GM13976 (cell line): ENCODE results near the gene FBXO40.

Source experiments
- DNase-seq: peaks from one replicate; pipeline ENCODE4 v3.0.0; 2012; ENCODE audit warnings: low spot score
- in situ Hi-C: fragments of 300-500 bp; cut with MboI; formaldehyde crosslinking; loops from one replicate; pipeline ENCODE4 v1.12.0; 2022; ENCODE audit warnings: low sequenced_read_pairs, mixed read lengths, inconsistent platforms; ENCODE audit not compliant: unreplicated experiment
- TF ChIP-seq, protein P1 (sequence below): IDR thresholded peaks from 2 replicates; pipeline ENCODE4 v1.5.1; 2012; ENCODE audit warnings: borderline replicate concordance, mild to moderate bottlenecking; ENCODE audit not compliant: insufficient read depth; ENCODE audit errors: extremely low read depth, missing control alignments, control extremely low read depth

Gene FBXO40

DNA sequence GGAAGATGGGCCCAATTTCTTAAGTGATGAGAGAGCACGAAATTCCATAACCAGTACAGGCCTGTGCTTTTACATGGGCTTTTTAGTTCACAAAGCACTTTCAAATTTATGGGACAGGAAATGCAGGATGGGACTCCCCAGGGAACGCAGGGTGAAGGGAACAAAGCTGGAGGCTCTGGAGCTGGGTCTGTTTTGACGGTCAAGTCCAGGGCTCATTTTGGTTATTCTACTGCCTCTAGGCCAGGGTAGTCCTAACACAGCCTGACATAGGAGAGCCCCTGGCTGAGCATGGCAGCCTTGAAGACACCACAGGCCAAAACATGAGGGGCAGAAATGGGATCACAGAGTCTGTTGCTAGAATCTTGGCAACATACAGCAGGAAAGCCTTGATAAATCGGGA lies 34.0 kb downstream of the FBXO40 start:
- in situ Hi-C loops: no loop called here
- no peak for DNase-seq
- TF ChIP-seq, protein P1, sequence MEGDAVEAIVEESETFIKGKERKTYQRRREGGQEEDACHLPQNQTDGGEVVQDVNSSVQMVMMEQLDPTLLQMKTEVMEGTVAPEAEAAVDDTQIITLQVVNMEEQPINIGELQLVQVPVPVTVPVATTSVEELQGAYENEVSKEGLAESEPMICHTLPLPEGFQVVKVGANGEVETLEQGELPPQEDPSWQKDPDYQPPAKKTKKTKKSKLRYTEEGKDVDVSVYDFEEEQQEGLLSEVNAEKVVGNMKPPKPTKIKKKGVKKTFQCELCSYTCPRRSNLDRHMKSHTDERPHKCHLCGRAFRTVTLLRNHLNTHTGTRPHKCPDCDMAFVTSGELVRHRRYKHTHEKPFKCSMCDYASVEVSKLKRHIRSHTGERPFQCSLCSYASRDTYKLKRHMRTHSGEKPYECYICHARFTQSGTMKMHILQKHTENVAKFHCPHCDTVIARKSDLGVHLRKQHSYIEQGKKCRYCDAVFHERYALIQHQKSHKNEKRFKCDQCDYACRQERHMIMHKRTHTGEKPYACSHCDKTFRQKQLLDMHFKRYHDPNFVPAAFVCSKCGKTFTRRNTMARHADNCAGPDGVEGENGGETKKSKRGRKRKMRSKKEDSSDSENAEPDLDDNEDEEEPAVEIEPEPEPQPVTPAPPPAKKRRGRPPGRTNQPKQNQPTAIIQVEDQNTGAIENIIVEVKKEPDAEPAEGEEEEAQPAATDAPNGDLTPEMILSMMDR: no peak

DNA sequence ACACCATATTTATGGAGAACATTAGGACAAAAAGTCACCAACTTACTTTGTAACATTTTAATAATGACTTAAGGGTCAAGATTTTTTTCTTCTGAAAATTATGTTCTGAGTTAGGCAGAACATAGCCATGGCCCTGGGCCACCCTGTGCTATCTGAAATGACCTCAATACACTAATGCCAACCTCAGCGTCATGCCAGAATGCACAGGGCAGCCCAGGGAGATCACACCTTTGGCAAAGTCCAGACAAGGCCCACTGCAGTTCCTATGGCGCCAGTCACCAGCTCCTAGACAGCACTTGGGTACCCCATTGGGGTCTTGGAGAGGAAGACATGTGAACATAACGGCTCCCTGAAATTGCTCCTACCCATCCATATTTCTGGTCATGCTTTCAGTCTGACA lies 34.4 kb downstream of the FBXO40 start:
- in situ Hi-C loops: no loop called here
- TF ChIP-seq, protein P1: no peak

DNA sequence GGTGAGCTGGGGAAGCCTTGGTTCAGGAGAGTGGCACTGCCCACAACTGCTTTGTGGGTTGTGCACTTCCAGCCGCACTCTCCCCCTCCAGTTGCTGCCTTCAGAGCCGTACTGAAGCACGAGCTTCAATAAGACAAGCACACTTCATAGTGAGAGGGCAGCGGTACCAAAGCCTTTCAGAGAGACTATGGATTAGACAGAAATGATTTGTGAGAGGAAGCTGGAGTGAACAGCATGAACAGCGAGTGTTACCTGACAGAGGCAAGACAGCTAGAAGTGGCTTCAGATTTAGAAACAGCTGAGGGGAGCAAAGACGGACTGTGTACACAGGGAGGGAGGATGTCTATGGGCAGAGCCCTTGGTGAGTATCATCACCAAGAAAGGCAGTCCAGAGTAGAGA lies 36.4 kb downstream of the FBXO40 start:
- no peak for DNase-seq
- TF ChIP-seq, protein P1: no peak
- in situ Hi-C loops: no loop called here

More for the DNA sequence above, 34.4 kb downstream of the FBXO40 start:
- DNase-seq: no peak

DNA sequence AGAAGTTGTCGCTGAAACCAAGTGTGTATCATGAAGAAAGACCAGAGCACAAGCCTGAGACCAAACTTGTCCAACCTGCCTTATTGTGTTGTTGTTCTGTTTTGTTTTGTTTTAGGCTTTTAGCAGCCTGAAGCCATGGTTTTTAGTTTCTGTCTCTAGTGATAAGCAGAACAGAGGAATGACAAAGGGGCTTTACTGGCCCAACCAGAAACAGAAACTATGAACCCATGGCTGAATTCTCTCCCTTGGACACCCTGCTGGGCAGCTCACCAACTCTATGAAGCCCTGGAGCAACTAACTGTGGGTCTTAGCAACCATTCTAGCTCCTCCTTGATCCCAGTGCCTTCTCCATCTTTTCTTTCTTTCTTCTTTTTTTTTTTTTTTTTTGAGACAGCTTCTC lies 37.2 kb downstream of the FBXO40 start:
- TF ChIP-seq, protein P1: no peak
- in situ Hi-C loops: no loop called here
- no peak for DNase-seq

DNA sequence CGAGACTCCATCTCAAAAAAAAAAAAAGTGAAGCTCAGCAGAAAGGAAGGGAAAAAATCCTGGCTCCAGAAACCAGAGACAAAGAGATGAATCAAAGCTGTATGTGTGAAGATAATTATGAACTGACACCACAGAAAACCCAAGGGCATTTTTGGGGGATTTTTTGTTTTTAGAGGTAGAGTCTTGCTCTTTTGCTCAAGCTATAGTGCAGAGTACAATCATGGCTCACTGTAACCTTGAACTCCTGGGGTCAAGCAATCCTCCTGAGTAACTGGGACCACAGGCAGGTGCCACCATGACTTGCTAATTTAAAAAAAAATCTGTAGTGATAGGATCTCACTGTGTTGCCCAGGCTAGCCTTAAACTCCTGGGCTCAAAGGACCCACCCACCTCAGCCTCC lies 44.7 kb downstream of the FBXO40 start:
- in situ Hi-C loops: no loop called here
- TF ChIP-seq, protein P1: no peak
- no peak for DNase-seq

DNA sequence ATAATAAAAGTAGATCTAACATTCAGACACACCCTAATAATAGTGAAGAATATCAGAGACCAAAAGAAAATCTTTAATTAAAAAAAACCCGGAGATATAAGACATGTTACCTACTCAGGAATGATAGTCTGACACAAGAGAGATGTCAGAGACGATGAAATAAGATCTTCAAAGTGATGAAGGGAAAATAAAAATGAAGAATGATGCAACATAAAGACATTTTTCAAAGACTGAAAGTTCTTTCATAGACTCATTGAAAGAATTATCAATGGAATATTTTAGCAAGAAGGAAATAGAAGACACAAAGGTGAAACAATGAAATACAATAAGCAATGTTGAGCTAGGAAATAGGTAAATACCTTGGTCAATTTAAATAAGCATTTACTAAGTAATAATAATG lies 47.9 kb downstream of the FBXO40 start:
- in situ Hi-C loops: no loop called here
- TF ChIP-seq, protein P1: no peak
- no peak for DNase-seq
